K562 (cell line): ENCODE results near the gene LDLRAD3. TPM values are rescaled to one million over a fixed set of nuclear protein-coding genes. Genes with fewer than 3 reads are reported as not detected.

ENCODE experiments used
- E4F1 ChIP-seq: fragments of 250-450 bp; sonication (Bioruptor Pico); IDR thresholded peaks from 2 replicates; pipeline ENCODE4 v1.5.0; 2021; ENCODE audit warnings: mild to moderate bottlenecking, borderline replicate concordance
- GATAD2A ChIP-seq: fragments of 450-650 bp; IDR thresholded peaks from 2 replicates; pipeline ENCODE4 v1.6.1; 2017
- STAG1 ChIP-seq: sonication (generic); formaldehyde crosslinking; IDR thresholded peaks from 2 replicates; pipeline ENCODE4 v1.5.0; 2020; ENCODE audit warnings: missing genetic modification reagents, borderline replicate concordance
- ZNF431 ChIP-seq: sonication (generic); formaldehyde crosslinking; IDR thresholded peaks from 2 replicates; pipeline ENCODE4 v1.8.0; 2022; ENCODE audit warnings: mild to moderate bottlenecking, missing genetic modification reagents
- ZNF583 ChIP-seq: fragments of 250-450 bp; sonication (Bioruptor Pico); IDR thresholded peaks from 2 replicates; pipeline ENCODE4 v1.4.0; 2020
- ZNF609 ChIP-seq: sonication (generic); formaldehyde crosslinking; IDR thresholded peaks from 2 replicates; pipeline ENCODE4 v1.8.1; 2023; ENCODE audit warnings: missing genetic modification reagents, mild to moderate bottlenecking, borderline replicate concordance
- ZNF668 ChIP-seq: fragments of 250-450 bp; sonication (Bioruptor Pico); IDR thresholded peaks from 2 replicates; pipeline ENCODE4 v1.8.0; 2022; ENCODE audit warnings: mild to moderate bottlenecking, inconsistent platforms
- polyA plus RNA-seq, 8 experiments: library from polyadenylated mRNA; depleted of rRNA in 4 of 8; stranded (reverse) in 5 of 8; unstranded in 3 of 8; fragments of >200 nt; fragmentation: Nextera tagmentation in 2 of 8; fragmentation: Illumina TruSeq in 1 of 8; extraction: Ambion mirVana in 2 of 8; extraction: Trizol in 1 of 8; gene quantifications; 2 replicates each; pipeline versions ENCODE4 v1.2.1 to v1.2.3, GENCODE V29; 2011 to 2014; ENCODE audit warnings: inconsistent platforms in 1 of 8, missing spikeins in 1 of 8
- total RNA-seq, 7 experiments: library from RNA; depleted of rRNA in 6 of 7; stranded (reverse); fragments of >200 nt in 6 of 7; fragmentation: Illumina TruSeq in 2 of 7; extraction: Trizol in 2 of 7; gene quantifications; 2 replicates each; pipeline versions ENCODE4 v1.2.1 to v1.2.3, GENCODE V29; 2011 to 2021; ENCODE audit warnings: low replicate concordance in 1 of 7

Gene LDLRAD3
- total and polyA plus RNA-seq, 9 of the 15 experiments (the other 6 are each of a cell fraction or from before 2014, with no cell fraction given): 0.73 to 7.2 (median 3.5) TPM

GRCh38 chr11:36103933-36104530 is 160.2 kb downstream of the LDLRAD3 start (continued):
- TF ChIP-seq ZNF609 (CRISPR knock-in tag) (no peak), GATAD2A (peak; percentile 24; the same call in 1 of the 2 replicates), ZNF431 (CRISPR knock-in tag) (no peak), ZNF668 (CRISPR knock-in tag) (no peak), STAG1 (no peak), ZNF583 (CRISPR knock-in tag) (peak; percentile 74; the same call in 1 of the 2 replicates), E4F1 (CRISPR knock-in tag) (no peak)
